OCI-LY3 (cell line): ENCODE data around the gene ZBTB43.

Experiments used
- H2AFZ ChIP-seq: fragments of 200-600, 300-600 bp; shearing (Covaris generic); 2 replicates; pipeline ENCODE4 v1.6.0; 2014; ENCODE audit warnings: antibody characterized with exemption, low read depth, low read length
- H3K27ac ChIP-seq: fragments of 200-600, 300-600 bp; sonication (generic); 2 replicates; pipeline ENCODE4 v1.5.1; 2014; ENCODE audit warnings: mild to moderate bottlenecking, low read length, moderate library complexity, mixed read lengths
- H3K27me3 ChIP-seq: fragments of 200-600, 300-600 bp; sonication (generic); 2 replicates; pipeline ENCODE4 v1.6.1; 2014; ENCODE audit warnings: low read depth, low read length, mixed read lengths
- H3K36me3 ChIP-seq: fragments of 200-600, 300-600 bp; sonication (generic); replicated peaks from 2 replicates; pipeline ENCODE3; 2014; ENCODE audit warnings: low read depth, low read length, mixed read lengths
- H3K4me1 ChIP-seq: fragments of 300-600, 200-600 bp; sonication (generic); 2 replicates; pipeline ENCODE4 v1.6.1; 2014; ENCODE audit warnings: low read length, mixed read lengths
- H3K4me2 ChIP-seq: fragments of 200-600, 300-600 bp; sonication (generic); 2 replicates; pipeline ENCODE4 v1.6.1; 2014; ENCODE audit warnings: low read length, mixed read lengths
- H3K4me3 ChIP-seq: fragments of 300-600, 200-600 bp; sonication (generic); 2 replicates; pipeline ENCODE4 v1.5.1; 2014; ENCODE audit warnings: antibody characterized with exemption, mild to moderate bottlenecking, low read length, moderate library complexity
- H3K79me2 ChIP-seq: fragments of 300-600, 200-600 bp; shearing (Covaris generic); 2 replicates; pipeline ENCODE4 v1.6.1; 2014; ENCODE audit warnings: mild to moderate bottlenecking, low read length, mixed read lengths
- H3K9ac ChIP-seq: fragments of 300-600, 200-600 bp; shearing (Covaris generic); 2 replicates; pipeline ENCODE4 v1.6.0; 2014; ENCODE audit warnings: mild to moderate bottlenecking, low read length, moderate library complexity
- H3K9me3 ChIP-seq: fragments of 200-600, 300-600 bp; shearing (Covaris generic); 2 replicates; pipeline ENCODE4 v1.6.1; 2014; ENCODE audit warnings: low read length, mixed read lengths; ENCODE audit not compliant: insufficient read depth
- H4K20me1 ChIP-seq: fragments of 200-600, 300-600 bp; sonication (generic); 2 replicates; pipeline ENCODE4 v1.6.1; 2016; ENCODE audit warnings: low read length, mixed read lengths; ENCODE audit not compliant: insufficient read depth
- CTCF ChIP-seq: fragments of 200-600, 300-600 bp; sonication (generic); IDR thresholded peaks from 2 replicates; pipeline ENCODE4 v1.5.1; 2014; ENCODE audit warnings: antibody characterized with exemption, low read length, low read depth
- EZH2phosphoT487 ChIP-seq: fragments of 200-600 bp; shearing (Covaris generic); IDR thresholded peaks from 2 replicates; pipeline ENCODE4 v1.6.1; 2018; ENCODE audit warnings: antibody characterized with exemption, mixed run types, low read depth

Gene ZBTB43

GRCh38 chr9:126834672-126835071, 29.8 kb downstream of the ZBTB43 start:
- Histone ChIP-seq H3K36me3 (peaks cover 29% of the 10 kb centered on the region), H3K27ac (no peak overlapping the region), H3K79me2 (peaks cover 3% of the 10 kb centered on the region; the same call in 1 of the 2 replicates), H3K4me1 (peaks cover 23% of the 10 kb centered on the region), H4K20me1 (peaks cover 13% of the 10 kb centered on the region; the same call in 1 of the 2 replicates), H3K9me3 (no peaks in the 10 kb centered on the region), H2AFZ (no peak overlapping the region), H3K9ac (no peak overlapping the region), H3K4me3 (no peak overlapping the region), H3K4me2 (no peak overlapping the region), H3K27me3 (no peaks in the 10 kb centered on the region)
- TF ChIP-seq CTCF = no peak
- TF ChIP-seq EZH2phosphoT487 = no peak

GRCh38 chr9:126836216-126836615, 31.4 kb downstream of the ZBTB43 start:
- no peak overlapping the region for H2AFZ ChIP-seq
- no peak for TF ChIP-seq EZH2phosphoT487
- no peak for TF ChIP-seq CTCF
- no peaks in the 10 kb centered on the region for H3K9me3 ChIP-seq
- H3K9ac ChIP-seq = no peak overlapping the region
- H3K27me3 ChIP-seq = no peaks in the 10 kb centered on the region
- H4K20me1 ChIP-seq = peaks cover 13% of the 10 kb centered on the region; the same call in 1 of the 2 replicates
- H3K36me3 ChIP-seq = peaks cover 29% of the 10 kb centered on the region
- H3K4me2 ChIP-seq = no peak overlapping the region
- H3K79me2 ChIP-seq = peaks cover 3% of the 10 kb centered on the region; the same call in 1 of the 2 replicates
- no peak overlapping the region for H3K27ac ChIP-seq
- H3K4me1 ChIP-seq = peaks cover 23% of the 10 kb centered on the region
- H3K4me3 ChIP-seq = no peak overlapping the region

GRCh38 chr9:126838055-126838811, 33.4 kb downstream of the ZBTB43 start:
- Histone ChIP-seq H3K4me1 (peaks cover 28% of the 10 kb centered on the region), H3K4me2 (peak overlapping the region; percentile 30), H2AFZ (no peak overlapping the region), H3K9ac (no peak overlapping the region), H4K20me1 (peaks cover 13% of the 10 kb centered on the region; the same call in 1 of the 2 replicates), H3K27ac (no peak overlapping the region), H3K9me3 (no peaks in the 10 kb centered on the region), H3K79me2 (peaks cover 3% of the 10 kb centered on the region; the same call in 1 of the 2 replicates), H3K4me3 (no peak overlapping the region), H3K36me3 (peaks cover 19% of the 10 kb centered on the region), H3K27me3 (no peaks in the 10 kb centered on the region)
- TF ChIP-seq EZH2phosphoT487 (no peak), CTCF (no peak)

GRCh38 chr9:126838895-126839294, 34.1 kb downstream of the ZBTB43 start:
- Histone ChIP-seq H3K79me2 (peaks cover 3% of the 10 kb centered on the region; the same call in 1 of the 2 replicates), H3K9ac (no peak overlapping the region), H3K9me3 (no peaks in the 10 kb centered on the region), H3K4me1 (peaks cover 34% of the 10 kb centered on the region), H3K36me3 (peaks cover 13% of the 10 kb centered on the region), H4K20me1 (peaks cover 13% of the 10 kb centered on the region; the same call in 1 of the 2 replicates), H3K27ac (no peak overlapping the region), H3K27me3 (no peaks in the 10 kb centered on the region), H3K4me3 (no peak overlapping the region), H3K4me2 (no peak overlapping the region), H2AFZ (no peak overlapping the region)
- TF ChIP-seq EZH2phosphoT487 (no peak), CTCF (no peak)
